MG63 (cell line): ENCODE measurements around the gene BECN2. TPM values are rescaled to one million over a fixed set of nuclear protein-coding genes. Genes with fewer than 3 reads are reported as not detected.
"Not testable (repeated sequence)": the region's sequence is repeated elsewhere in the genome, so short reads cannot be mapped to it uniquely, and the experiment has no call there.

Experiments used
- DNase-seq: peaks from one replicate; pipeline ENCODE4 v3.0.0-alpha.2; 2020
- H3K27me3 ChIP-seq: fragments of 250-450 bp; sonication (Bioruptor Pico); 2 replicates; pipeline ENCODE4 v1.5.1; 2020; ENCODE audit warnings: mild to moderate bottlenecking, moderate library complexity
- H3K36me3 ChIP-seq: fragments of 250-450 bp; sonication (Bioruptor Pico); 2 replicates; pipeline ENCODE4 v1.5.1; 2020; ENCODE audit warnings: mild to moderate bottlenecking, moderate library complexity
- H3K4me3 ChIP-seq: fragments of 250-450 bp; sonication (Bioruptor Pico); 2 replicates; pipeline ENCODE4 v1.5.1; 2020; ENCODE audit warnings: mild to moderate bottlenecking, moderate library complexity
- H3K9me3 ChIP-seq: fragments of 250-450 bp; sonication (Bioruptor Pico); 2 replicates; pipeline ENCODE4 v1.5.1; 2020; ENCODE audit warnings: mild to moderate bottlenecking, moderate library complexity
- total RNA-seq: library from RNA; depleted of rRNA; stranded (reverse); fragments of >200 nt; shearing (Covaris generic); gene quantifications from 2 replicates; pipeline ENCODE4 v1.2.3, GENCODE V29; 2014; ENCODE audit warnings: low replicate concordance

BECN2 gene
- total RNA-seq, 1 experiment from 2014 or later: not detected

DNA sequence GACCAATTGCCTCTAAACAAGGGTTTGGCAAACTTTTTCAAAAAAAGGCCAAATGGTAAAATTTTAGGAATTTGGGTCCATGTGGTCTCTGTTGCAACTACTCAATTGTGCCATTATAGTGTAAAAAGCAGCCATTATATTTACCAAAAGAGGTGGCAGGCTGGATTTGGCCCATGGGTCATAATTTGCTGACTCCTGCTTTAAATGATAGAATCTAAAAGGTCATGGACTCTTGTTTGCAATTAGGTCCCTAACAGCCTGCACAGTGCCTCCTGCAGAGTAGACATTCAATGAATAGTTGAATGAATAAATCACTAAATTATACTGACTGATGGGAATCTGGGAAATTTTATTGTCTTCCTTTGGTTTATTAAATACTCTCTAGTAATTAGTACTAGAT lies 6.2 kb downstream of the BECN2 start:
- no peak for DNase-seq
- Histone ChIP-seq H3K27me3 (no peaks in the 10 kb centered on the region), H3K9me3 (no peaks in the 10 kb centered on the region), H3K36me3 (no peaks in the 10 kb centered on the region), H3K4me3 (no peak overlapping the region)

- Histone ChIP-seq H3K27me3 (no peaks in the 10 kb centered on the region), H3K4me3 (no peak overlapping the region), H3K36me3 (no peaks in the 10 kb centered on the region), H3K9me3 (no peaks in the 10 kb centered on the region)
- no peak for DNase-seq
These were observed 7.1 kb downstream of the BECN2 start for GRCh38 chr1:241964550-241965282.

- Histone ChIP-seq H3K27me3 (no peaks in the 10 kb centered on the region), H3K36me3 (no peaks in the 10 kb centered on the region), H3K4me3 (no peak overlapping the region), H3K9me3 (no peaks in the 10 kb centered on the region)
- no peak for DNase-seq
These were observed 11.0 kb downstream of the BECN2 start for GRCh38 chr1:241968611-241969010.

DNA sequence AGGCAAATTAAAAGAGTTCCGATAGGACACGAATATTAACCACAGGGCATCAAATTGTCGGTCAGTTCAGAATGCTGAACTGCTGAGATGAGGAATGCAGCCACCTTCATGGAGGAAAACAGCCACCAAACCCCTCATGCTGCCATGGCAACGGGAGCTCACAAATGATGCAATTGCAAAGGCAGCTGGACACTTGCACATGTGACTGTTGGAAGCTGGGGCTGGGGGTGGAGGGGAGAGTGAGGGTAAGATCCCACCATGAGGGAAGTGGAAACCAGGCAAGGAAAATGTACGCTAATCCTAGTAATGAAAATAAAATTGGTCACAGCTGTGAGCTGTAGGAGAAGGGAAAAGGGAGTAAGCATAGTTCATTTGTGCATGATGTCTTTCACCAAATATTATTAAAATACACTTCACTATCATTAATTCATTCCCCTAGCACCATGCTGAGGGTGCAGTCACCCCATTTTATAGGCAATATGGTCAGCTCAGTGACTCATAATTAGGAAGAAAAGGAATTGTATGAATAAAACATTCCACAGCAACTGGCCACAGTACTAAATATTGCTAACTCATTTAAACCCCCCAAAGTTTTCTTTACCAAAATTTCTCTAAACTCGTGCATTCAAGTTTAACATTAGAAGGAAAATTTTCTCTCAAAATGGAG lies 15.3 kb downstream of the BECN2 start:
- peak; percentile 44 for DNase-seq

DNA sequence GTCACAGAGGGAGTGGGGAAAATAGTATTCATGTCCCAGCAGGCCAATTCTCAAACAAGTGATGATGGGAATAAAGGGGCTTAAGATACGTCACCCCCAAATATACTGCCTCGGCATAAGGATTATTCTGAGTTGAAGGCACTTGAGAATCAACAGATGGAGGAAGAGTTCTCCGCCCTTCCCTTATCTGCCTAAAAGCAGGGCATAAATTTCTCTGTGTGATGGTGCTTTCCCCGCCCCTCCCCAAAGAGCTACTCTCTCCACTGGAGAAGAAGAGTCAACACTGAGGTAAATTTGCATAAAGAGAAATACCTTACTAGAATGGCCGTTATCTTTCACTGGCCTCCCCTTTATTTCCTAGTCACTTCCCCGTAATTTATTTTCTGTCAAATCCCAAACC lies 18.7 kb downstream of the BECN2 start:
- no peaks in the 10 kb centered on the region for H3K9me3 ChIP-seq
- DNase-seq: no peak

More for the DNA sequence above, 15.3 kb downstream of the BECN2 start:
- Histone ChIP-seq H3K9me3 (no peaks in the 10 kb centered on the region), H3K36me3 (no peaks in the 10 kb centered on the region), H3K4me3 (no peak overlapping the region), H3K27me3 (no peaks in the 10 kb centered on the region)

DNA sequence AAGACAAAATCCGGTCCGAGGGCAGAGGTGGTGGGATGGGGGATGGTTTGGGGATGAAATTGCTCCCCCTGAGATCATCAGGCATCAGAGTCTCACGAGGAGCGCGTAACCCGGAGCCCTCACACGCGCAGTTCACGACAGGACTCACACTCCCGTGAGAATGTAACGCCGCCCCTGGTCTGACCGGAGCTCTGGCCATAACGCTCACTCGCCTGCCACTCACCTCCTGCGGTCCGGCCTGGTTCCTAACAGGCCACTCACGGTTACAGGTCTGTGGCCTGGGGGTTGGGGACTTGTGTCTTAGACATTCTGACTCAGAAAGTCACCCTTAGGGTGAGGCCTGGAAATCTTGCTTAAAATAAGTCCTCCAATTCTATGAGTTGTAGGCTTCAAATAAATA lies 21.5 kb downstream of the BECN2 start:
- Histone ChIP-seq H3K27me3 (no peaks in the 10 kb centered on the region), H3K36me3 (no peaks in the 10 kb centered on the region), H3K4me3 (no peak overlapping the region), H3K9me3 (no peaks in the 10 kb centered on the region)
- DNase-seq: no peak

More for the DNA sequence above, 18.7 kb downstream of the BECN2 start:
- H3K27me3 ChIP-seq: no peaks in the 10 kb centered on the region
- no peak overlapping the region for H3K4me3 ChIP-seq
- H3K36me3 ChIP-seq: no peaks in the 10 kb centered on the region

GRCh38 chr1:241979926-241980325 lies 22.4 kb downstream of the BECN2 start:
- Histone ChIP-seq H3K9me3 (no peaks in the 10 kb centered on the region), H3K27me3 (no peaks in the 10 kb centered on the region)
- DNase-seq: no peak

DNA sequence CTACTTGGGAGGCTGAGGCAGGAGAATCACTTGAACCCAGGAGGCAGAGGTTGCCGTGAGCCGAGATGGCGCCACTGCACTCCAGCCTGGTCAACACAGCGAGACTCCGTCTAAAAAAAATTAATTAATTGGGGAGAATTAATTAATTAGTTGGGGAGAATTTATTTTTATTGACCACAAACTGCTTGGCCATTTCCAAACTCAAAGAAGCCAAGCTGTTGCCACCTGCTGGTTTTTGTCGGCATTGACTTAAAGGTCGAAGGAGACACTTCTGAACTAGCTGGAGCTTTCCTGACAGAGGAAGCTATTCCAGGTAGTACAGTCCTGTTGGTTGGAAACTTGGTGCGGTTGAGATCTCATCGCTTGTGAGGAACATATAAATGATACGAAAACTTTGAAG lies 28.2 kb downstream of the BECN2 start:
- Histone ChIP-seq H3K4me3 (no peak overlapping the region), H3K27me3 (no peaks in the 10 kb centered on the region), H3K36me3 (no peaks in the 10 kb centered on the region), H3K9me3 (no peaks in the 10 kb centered on the region)
- DNase-seq: peak; percentile 46

More at GRCh38 chr1:241979926-241980325, 22.4 kb downstream of the BECN2 start:
- Histone ChIP-seq H3K4me3 (no peak overlapping the region), H3K36me3 (no peaks in the 10 kb centered on the region)

GRCh38 chr1:241988389-241988930 lies 30.9 kb downstream of the BECN2 start:
- DNase-seq: peak; percentile 38
- H3K9me3 ChIP-seq, H3K36me3 ChIP-seq, H3K27me3 ChIP-seq, H3K4me3 ChIP-seq: not testable (repeated sequence)

DNA sequence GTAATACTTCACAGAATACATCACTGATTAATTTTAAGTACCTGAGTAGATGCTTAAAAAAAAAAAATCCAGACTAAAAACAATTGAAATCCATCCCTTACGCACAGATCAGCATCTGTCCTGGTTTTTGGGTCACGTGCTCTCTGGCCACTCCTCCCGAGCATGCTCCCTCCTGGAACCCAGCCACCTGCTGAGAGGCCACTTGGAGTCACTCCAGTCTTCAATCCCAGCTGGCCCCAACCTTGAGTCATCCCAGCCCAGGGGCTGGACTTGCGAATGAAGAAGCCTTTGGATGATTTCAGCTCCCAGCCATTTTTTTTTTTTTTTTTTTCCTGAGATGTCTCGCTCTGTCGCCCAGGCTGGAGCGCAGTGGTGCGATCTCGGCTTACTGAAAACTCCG lies 32.5 kb downstream of the BECN2 start:
- no peaks in the 10 kb centered on the region for H3K27me3 ChIP-seq
- DNase-seq: peak; percentile 94
- H3K36me3 ChIP-seq: no peaks in the 10 kb centered on the region
- H3K4me3 ChIP-seq: no peak overlapping the region
- H3K9me3 ChIP-seq: no peaks in the 10 kb centered on the region

GRCh38 chr1:241992734-241993133 lies 35.2 kb downstream of the BECN2 start:
- DNase-seq: peak; percentile 83
- Histone ChIP-seq H3K9me3 (no peaks in the 10 kb centered on the region), H3K4me3 (no peak overlapping the region), H3K36me3 (no peaks in the 10 kb centered on the region), H3K27me3 (no peaks in the 10 kb centered on the region)

DNA sequence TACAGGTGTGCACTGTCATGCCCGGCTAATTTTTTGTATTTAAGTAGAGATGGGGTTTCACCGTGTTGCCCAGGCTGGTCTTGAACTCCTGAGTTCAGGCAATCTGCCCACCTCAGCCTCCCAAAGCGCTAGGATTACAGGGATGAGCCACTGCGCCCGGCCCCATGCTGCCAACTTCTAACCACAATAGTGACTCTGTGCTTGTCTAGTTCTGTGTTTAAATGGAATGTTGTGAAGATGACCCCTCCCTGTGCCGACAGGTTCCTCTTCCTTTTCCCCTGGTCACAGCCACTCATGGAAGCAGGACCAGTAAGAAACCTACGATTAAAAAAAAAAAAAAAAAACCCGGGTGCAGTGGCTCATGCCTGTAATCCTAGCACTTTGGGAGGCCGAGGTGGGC lies 36.6 kb downstream of the BECN2 start:
- no peaks in the 10 kb centered on the region for H3K27me3 ChIP-seq
- H3K9me3 ChIP-seq: no peaks in the 10 kb centered on the region
- no peak overlapping the region for H3K4me3 ChIP-seq
- peak; percentile 61 for DNase-seq
- H3K36me3 ChIP-seq: no peaks in the 10 kb centered on the region

DNA sequence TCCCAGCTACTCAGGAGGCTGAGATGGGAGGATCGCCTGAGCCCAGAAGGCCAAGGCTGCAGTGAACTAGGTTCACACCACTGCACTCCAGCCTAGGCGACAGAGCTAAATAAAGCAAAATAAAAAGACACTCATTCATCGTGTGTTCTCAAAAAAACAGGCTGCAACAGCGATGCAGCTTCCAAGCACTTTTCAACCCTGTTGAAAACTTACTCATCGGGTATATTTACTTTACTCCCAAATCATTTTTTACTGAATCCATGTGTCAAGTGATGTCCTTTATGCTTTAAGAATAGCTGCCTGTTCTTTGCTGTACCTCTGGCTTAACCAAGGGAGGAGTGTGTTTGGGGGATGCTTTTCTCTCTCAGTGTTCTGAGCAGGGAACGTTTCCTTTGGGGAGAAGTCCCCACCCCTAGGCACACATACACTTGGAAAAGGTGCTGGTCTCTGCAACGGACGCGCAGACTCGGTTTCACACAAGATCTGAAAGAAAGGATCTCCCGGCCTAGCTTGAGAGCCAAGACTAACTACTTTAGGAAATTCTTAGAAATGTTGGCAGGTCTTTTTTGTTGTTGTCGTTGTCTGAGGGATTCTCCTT lies 39.9 kb downstream of the BECN2 start:
- H3K4me3 ChIP-seq: no peak overlapping the region
- H3K36me3 ChIP-seq: no peaks in the 10 kb centered on the region
- H3K9me3 ChIP-seq: no peaks in the 10 kb centered on the region
- H3K27me3 ChIP-seq: no peaks in the 10 kb centered on the region
- DNase-seq: no peak

GRCh38 chr1:241998412-241998921 lies 40.9 kb downstream of the BECN2 start:
- peak; percentile 94 for DNase-seq
- H3K4me3 ChIP-seq: peak overlapping the region; percentile 21
- no peaks in the 10 kb centered on the region for H3K27me3 ChIP-seq
- H3K36me3 ChIP-seq: no peaks in the 10 kb centered on the region
- H3K9me3 ChIP-seq: no peaks in the 10 kb centered on the region

GRCh38 chr1:241999026-241999425 lies 41.5 kb downstream of the BECN2 start, which contains the start of gene MAP1LC3C:
TSS of gene MAP1LC3C (minus strand) at chr1:241999098. CDS start at chr1:241999008, 90 bp downstream.
- H3K27me3 ChIP-seq: no peaks in the 10 kb centered on the region
- H3K36me3 ChIP-seq: no peaks in the 10 kb centered on the region
- no peak for DNase-seq
- H3K4me3 ChIP-seq: peak within 1 kb of the TSS; percentile 21
- no peaks in the 10 kb centered on the region for H3K9me3 ChIP-seq

GRCh38 chr1:242000434-242000833 lies 42.9 kb downstream of the BECN2 start:
- Histone ChIP-seq H3K9me3 (peaks cover 6% of the 10 kb centered on the region), H3K36me3 (no peaks in the 10 kb centered on the region), H3K27me3 (no peaks in the 10 kb centered on the region), H3K4me3 (no peak overlapping the region)
- DNase-seq: no peak

GRCh38 chr1:242002072-242002471 lies 44.5 kb downstream of the BECN2 start:
- no peak for DNase-seq
- no peaks in the 10 kb centered on the region for H3K36me3 ChIP-seq

More at GRCh38 chr1:242002072-242002471, 44.5 kb downstream of the BECN2 start:
- Histone ChIP-seq H3K9me3 (peaks cover 6% of the 10 kb centered on the region), H3K27me3 (no peaks in the 10 kb centered on the region), H3K4me3 (no peak overlapping the region)
